ENCODE results near the gene EPS8L2. TPM values are rescaled to one million over a fixed set of nuclear protein-coding genes. Genes with fewer than 3 reads are reported as not detected.

Gene EPS8L2
- total RNA-seq, 4 donors from 2014 or later = 163 to 367 (median 238) TPM

GRCh38 chr11:727281-727701 is 21.3 kb downstream of the EPS8L2 start:
- no peaks in the 10 kb centered on the region for H3K9me3 ChIP-seq
- WGBS, 2 donors = 87% methylated on average over 12 of the region's 12 CpGs; no CpG with 5 or more reads in 1 of the 2 donors
- peaks cover 0 to 60% (median 0%) of the 10 kb centered on the region in 4 donors for H3K27me3 ChIP-seq
- DNase-seq = no peak
- peak overlapping the region; percentile 75 to 88 (median 78) for H3K27ac ChIP-seq
- H3K36me3 ChIP-seq = peaks cover 0 to 37% (median 8%) of the 10 kb centered on the region in 3 donors
- peaks cover 33 to 68% (median 45%) of the 10 kb centered on the region in 3 donors for H3K4me1 ChIP-seq
- no peak overlapping the region for H3K4me3 ChIP-seq
- intact Hi-C loops (cut with DNase I) = loop anchor here (10.0 kb wide), 1 partner anchor 62 kb away; no protein-coding TSS in a partner anchor
- TF ChIP-seq CTCF (IDR thresholded peaks at IDR 0.05) (no peak), POLR2A (IDR thresholded peaks at IDR 0.05) (no peak)

- Histone ChIP-seq H3K27me3 (peaks cover 0 to 52% (median 0%) of the 10 kb centered on the region in 4 donors), H3K4me1 (peaks cover 33 to 60% (median 45%) of the 10 kb centered on the region in 3 donors), H3K4me3 (no peak overlapping the region), H3K36me3 (peaks cover 0 to 28% (median 8%) of the 10 kb centered on the region in 3 donors), H3K9me3 (no peaks in the 10 kb centered on the region), H3K27ac (peak overlapping the region; percentile 75 to 88 (median 78))
- no peak for TF ChIP-seq POLR2A (IDR thresholded peaks at IDR 0.05)
- TF ChIP-seq CTCF (IDR thresholded peaks at IDR 0.05) = peak; percentile 96 to 99 (median 98)
- WGBS, 2 donors = 51 to 90% methylated on average over 2 to 8 of the region's 31 CpGs
- intact Hi-C loops (cut with DNase I) = loop anchor here (10.0 kb wide), 1 partner anchor 63 kb away; no protein-coding TSS in a partner anchor
- no peak for DNase-seq
These were observed 22.1 kb downstream of the EPS8L2 start for GRCh38 chr11:727859-728748.

DNA sequence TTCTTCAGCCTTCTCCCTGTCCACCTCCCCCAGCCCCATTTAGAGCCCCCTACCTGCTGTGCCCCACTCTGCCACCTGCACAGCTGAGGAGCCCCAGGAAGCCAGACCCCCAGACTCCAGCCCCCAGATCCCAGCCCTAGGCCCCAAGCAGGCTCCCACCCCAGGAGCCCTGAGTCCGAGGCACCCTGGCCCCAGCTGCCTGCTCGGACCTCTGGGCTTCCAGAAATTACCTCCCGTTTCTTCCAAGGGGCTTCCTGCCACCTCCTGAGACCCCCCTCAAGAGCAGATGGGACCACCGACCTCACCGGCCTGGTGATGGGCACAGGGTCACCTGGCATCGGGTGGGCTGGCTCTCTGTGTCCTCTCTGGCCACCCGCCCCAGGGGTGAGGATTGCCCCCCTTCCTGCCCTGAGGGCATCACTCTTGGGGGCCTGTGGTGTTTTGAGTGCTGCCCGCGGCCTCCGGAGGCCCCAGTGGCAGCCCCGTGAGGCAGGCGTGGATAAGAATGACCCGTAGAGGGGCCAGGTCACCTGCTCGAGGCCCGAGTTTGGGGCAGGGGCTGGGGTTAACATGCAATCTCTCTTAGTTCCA is 23.0 kb downstream of the EPS8L2 start:
- DNase-seq = no peak
- Histone ChIP-seq H3K36me3 (peaks cover 0 to 20% (median 2%) of the 10 kb centered on the region in 3 donors), H3K9me3 (no peaks in the 10 kb centered on the region), H3K4me3 (no peak overlapping the region), H3K27me3 (peaks cover 0 to 50% (median 0%) of the 10 kb centered on the region in 4 donors), H3K27ac (peak overlapping the region; percentile 3 to 88 (median 68)), H3K4me1 (peaks cover 33 to 58% (median 45%) of the 10 kb centered on the region in 3 donors)
- 78% methylated on average over 13 of the region's 15 CpGs; no CpG with 5 or more reads in 1 of the 2 donors for WGBS, 2 donors
- intact Hi-C loops (cut with DNase I) = loop anchor here (10.0 kb wide), 1 partner anchor 64 kb away; no protein-coding TSS in a partner anchor
- no peak for TF ChIP-seq POLR2A (IDR thresholded peaks at IDR 0.05)
- no peak for TF ChIP-seq CTCF (IDR thresholded peaks at IDR 0.05)

- DNase-seq = no peak
- TF ChIP-seq CTCF (IDR thresholded peaks at IDR 0.05) (no peak), POLR2A (IDR thresholded peaks at IDR 0.05) (no peak)
- no peaks in the 10 kb centered on the region for H3K9me3 ChIP-seq
- intact Hi-C loops (cut with DNase I) = loop anchor here (10.0 kb wide), 1 partner anchor 65 kb away; no protein-coding TSS in a partner anchor
- WGBS, 2 donors = 23 to 27% methylated on average over 3 to 5 of the region's 17 CpGs
- H3K4me1 ChIP-seq = peaks cover 33 to 53% (median 45%) of the 10 kb centered on the region in 3 donors
- H3K36me3 ChIP-seq = peaks cover 0 to 14% (median 0%) of the 10 kb centered on the region in 3 donors
- peak overlapping the region in 3 of 4 donors; percentile 3 to 88 (median 62) for H3K27ac ChIP-seq
- H3K4me3 ChIP-seq = no peak overlapping the region
- peaks cover 0 to 44% (median 0%) of the 10 kb centered on the region in 4 donors for H3K27me3 ChIP-seq
These were observed 23.6 kb downstream of the EPS8L2 start for GRCh38 chr11:729492-730074.

Data from esophagus squamous epithelium (tissue), 5 donors.